ENCODE data around the gene AIPL1. TPM values are rescaled to one million over a fixed set of nuclear protein-coding genes. Genes with fewer than 3 reads are reported as not detected.

The AIPL1 gene
- total and polyA plus RNA-seq, 2 donors (not counting 1 experiment from before 2014, with no cell fraction given) = not detected

- ATAC-seq (ENCODE audit: low read depth) = no peak
Measured at GRCh38 chr17:6477831-6478383, 43.0 kb upstream of the AIPL1 start.

DNA sequence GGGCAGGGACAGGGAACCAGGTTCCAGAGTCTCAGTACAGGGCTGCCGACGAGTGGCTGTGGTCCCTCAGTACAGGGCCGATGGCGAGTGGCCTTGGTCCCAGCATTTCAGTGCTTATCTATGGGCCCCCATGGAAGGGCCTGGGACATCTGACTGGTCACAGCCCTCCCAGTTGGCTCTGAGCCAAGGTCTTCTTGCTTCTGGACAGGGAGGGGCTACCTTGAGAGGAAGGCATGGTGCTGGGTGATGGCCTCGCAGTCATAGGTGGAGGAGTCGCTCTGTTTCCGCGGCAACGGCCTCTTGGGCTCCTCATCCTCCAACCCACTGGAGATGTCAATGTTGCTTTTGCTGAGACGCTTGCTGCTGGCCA is 41.9 kb upstream of the AIPL1 start:
- TF ChIP-seq EZH2 (IDR thresholded peaks at IDR 0.05; ENCODE audit: borderline replicate concordance, insufficient read depth, low read depth, low read length, poor library complexity, severe bottlenecking) = no peak
- TF ChIP-seq, protein P1, sequence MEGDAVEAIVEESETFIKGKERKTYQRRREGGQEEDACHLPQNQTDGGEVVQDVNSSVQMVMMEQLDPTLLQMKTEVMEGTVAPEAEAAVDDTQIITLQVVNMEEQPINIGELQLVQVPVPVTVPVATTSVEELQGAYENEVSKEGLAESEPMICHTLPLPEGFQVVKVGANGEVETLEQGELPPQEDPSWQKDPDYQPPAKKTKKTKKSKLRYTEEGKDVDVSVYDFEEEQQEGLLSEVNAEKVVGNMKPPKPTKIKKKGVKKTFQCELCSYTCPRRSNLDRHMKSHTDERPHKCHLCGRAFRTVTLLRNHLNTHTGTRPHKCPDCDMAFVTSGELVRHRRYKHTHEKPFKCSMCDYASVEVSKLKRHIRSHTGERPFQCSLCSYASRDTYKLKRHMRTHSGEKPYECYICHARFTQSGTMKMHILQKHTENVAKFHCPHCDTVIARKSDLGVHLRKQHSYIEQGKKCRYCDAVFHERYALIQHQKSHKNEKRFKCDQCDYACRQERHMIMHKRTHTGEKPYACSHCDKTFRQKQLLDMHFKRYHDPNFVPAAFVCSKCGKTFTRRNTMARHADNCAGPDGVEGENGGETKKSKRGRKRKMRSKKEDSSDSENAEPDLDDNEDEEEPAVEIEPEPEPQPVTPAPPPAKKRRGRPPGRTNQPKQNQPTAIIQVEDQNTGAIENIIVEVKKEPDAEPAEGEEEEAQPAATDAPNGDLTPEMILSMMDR (IDR thresholded peaks at IDR 0.05) = no peak
- intact Hi-C loops (cut with micrococcal nuclease) = no loop called here
- POLR2A ChIA-PET = no interaction called here

More at GRCh38 chr17:6477831-6478383, 43.0 kb upstream of the AIPL1 start:
- Histone ChIP-seq H3K4me2 (replicated peaks; ENCODE audit: low read depth, low read length, poor library complexity, severe bottlenecking) (no peak overlapping the region), H3K9me3 (ENCODE audit: control extremely low read depth in 1 of 3, control insufficient read depth in 2 of 3, insufficient read depth in 1 of 3, low read length in 2 of 3) (no peaks in the 10 kb centered on the region), H3K4me3 (ENCODE audit: control extremely low read depth in 1 of 5, extremely low read depth in 1 of 5, insufficient read depth in 1 of 5, low read depth in 2 of 5, low read length in 4 of 5) (no peak overlapping the region), H2AFZ (ENCODE audit: insufficient read depth, low read depth, low read length, poor library complexity, severe bottlenecking) (no peak overlapping the region), H3K27me3 (replicated peaks in 1 of 4; ENCODE audit: control extremely low read depth in 1 of 4, control insufficient read depth in 3 of 4, insufficient read depth in 4 of 4, low read length in 3 of 4) (no peaks in the 10 kb centered on the region), H3K79me2 (ENCODE audit: control insufficient read depth, insufficient read depth, low read length) (no peaks in the 10 kb centered on the region), H3K4me1 (ENCODE audit: control insufficient read depth in 2 of 2, insufficient read depth in 2 of 2, low read length in 2 of 2) (peaks cover 0 to 2% of the 10 kb centered on the region in 2 donors), H3K36me3 (replicated peaks in 1 of 2; ENCODE audit: control extremely low read depth in 1 of 2, control insufficient read depth in 1 of 2, extremely low read depth in 1 of 2, insufficient read depth in 2 of 2, low read length in 1 of 2) (no peaks in the 10 kb centered on the region), H3K27ac (ENCODE audit: low read length in 2 of 2) (no peak overlapping the region), H4K20me1 (ENCODE audit: control insufficient read depth, insufficient read depth, low read length, poor library complexity, severe bottlenecking) (no peaks in the 10 kb centered on the region), H3K9ac (ENCODE audit: low read length) (no peak overlapping the region)
- POLR2A ChIA-PET = no interaction called here
- Mint-ChIP-seq H3K9me3 (ENCODE audit: insufficient read depth) (no peaks in the 10 kb centered on the region), H3K4me1 (peaks cover 4% of the 10 kb centered on the region), H3K27ac (no peak overlapping the region), H3K27me3 (no peaks in the 10 kb centered on the region), H3K4me3 (no peak overlapping the region)
- WGBS (ENCODE audit: insufficient coverage) = 83% methylated on average over 11 of the region's 14 CpGs
- no peak for DNase-seq
- CTCF ChIA-PET = no interaction called here
- intact Hi-C loops (cut with micrococcal nuclease) = no loop called here
- TF ChIP-seq, protein P1 (IDR thresholded peaks at IDR 0.05) = no peak
- no peak for TF ChIP-seq EZH2 (IDR thresholded peaks at IDR 0.05; ENCODE audit: borderline replicate concordance, insufficient read depth, low read depth, low read length, poor library complexity, severe bottlenecking)

More for the DNA sequence above, 41.9 kb upstream of the AIPL1 start:
- ATAC-seq (ENCODE audit: low read depth) = no peak
- DNase-seq = no peak
- H3K4me1 ChIP-seq (ENCODE audit: control insufficient read depth in 2 of 2, insufficient read depth in 2 of 2, low read length in 2 of 2) = peaks cover 0 to 2% of the 10 kb centered on the region in 2 donors
- Mint-ChIP-seq H3K4me3 (no peak overlapping the region), H3K4me1 (peaks cover 4% of the 10 kb centered on the region), H3K27ac (no peak overlapping the region), H3K9me3 (ENCODE audit: insufficient read depth) (no peaks in the 10 kb centered on the region), H3K27me3 (no peaks in the 10 kb centered on the region)
- no peaks in the 10 kb centered on the region for H3K27me3 ChIP-seq (replicated peaks in 1 of 4; ENCODE audit: control extremely low read depth in 1 of 4, control insufficient read depth in 3 of 4, insufficient read depth in 4 of 4, low read length in 3 of 4)
- H3K9ac ChIP-seq (ENCODE audit: low read length) = no peak overlapping the region
- CTCF ChIA-PET = no interaction called here
- no peaks in the 10 kb centered on the region for H3K36me3 ChIP-seq (replicated peaks in 1 of 2; ENCODE audit: control extremely low read depth in 1 of 2, control insufficient read depth in 1 of 2, extremely low read depth in 1 of 2, insufficient read depth in 2 of 2, low read length in 1 of 2)
- H3K27ac ChIP-seq (ENCODE audit: low read length in 2 of 2) = no peak overlapping the region
- no peak overlapping the region for H3K4me3 ChIP-seq (ENCODE audit: control extremely low read depth in 1 of 5, extremely low read depth in 1 of 5, insufficient read depth in 1 of 5, low read depth in 2 of 5, low read length in 4 of 5)
- no peak overlapping the region for H2AFZ ChIP-seq (ENCODE audit: insufficient read depth, low read depth, low read length, poor library complexity, severe bottlenecking)
- no peaks in the 10 kb centered on the region for H3K79me2 ChIP-seq (ENCODE audit: control insufficient read depth, insufficient read depth, low read length)
- WGBS (ENCODE audit: insufficient coverage) = 94% methylated on average over 9 of the region's 10 CpGs
- H4K20me1 ChIP-seq (ENCODE audit: control insufficient read depth, insufficient read depth, low read length, poor library complexity, severe bottlenecking) = no peaks in the 10 kb centered on the region
- H3K9me3 ChIP-seq (ENCODE audit: control extremely low read depth in 1 of 3, control insufficient read depth in 2 of 3, insufficient read depth in 1 of 3, low read length in 2 of 3) = no peaks in the 10 kb centered on the region
- H3K4me2 ChIP-seq (replicated peaks; ENCODE audit: low read depth, low read length, poor library complexity, severe bottlenecking) = no peak overlapping the region
